H9 (cell line): ENCODE data around the gene ACKR3. TPM values are rescaled to one million over a fixed set of nuclear protein-coding genes. Genes with fewer than 3 reads are reported as not detected.

Source experiments
- DNase-seq: peaks from one replicate; pipeline ENCODE4 v3.0.0-alpha.2; 2017
- H2AFZ ChIP-seq: one replicate; pipeline ENCODE4 v1.6.1; 2013; ENCODE audit warnings: mild to moderate bottlenecking, low read length, control low read depth, moderate library complexity
- H2AK5ac ChIP-seq: 2 replicates; pipeline ENCODE4 v1.6.1; 2013; ENCODE audit warnings: low read length, control low read depth, mixed read lengths; ENCODE audit not compliant: insufficient read length
- H2BK120ac ChIP-seq: one replicate; pipeline ENCODE4 v1.6.1; 2013; ENCODE audit warnings: low read depth, mild to moderate bottlenecking, low read length, control low read depth, inconsistent platforms; ENCODE audit not compliant: poor library complexity, severe bottlenecking
- H2BK12ac ChIP-seq: 2 replicates; pipeline ENCODE4 v1.6.1; 2013; ENCODE audit warnings: low read length, control low read depth, mixed read lengths, low read depth; ENCODE audit not compliant: insufficient read length
- H2BK15ac ChIP-seq: 2 replicates; pipeline ENCODE4 v1.6.1; 2013; ENCODE audit warnings: low read depth, low read length, control low read depth
- H2BK20ac ChIP-seq: one replicate; pipeline ENCODE4 v1.6.1; 2013; ENCODE audit warnings: low read depth, mild to moderate bottlenecking, low read length, control low read depth, inconsistent platforms; ENCODE audit not compliant: poor library complexity, severe bottlenecking
- H2BK5ac ChIP-seq: 2 replicates; pipeline ENCODE4 v1.6.1; 2013; ENCODE audit warnings: low read length, control low read depth, mixed read lengths; ENCODE audit not compliant: insufficient read length
- H3K14ac ChIP-seq: 2 replicates; pipeline ENCODE4 v1.6.1; 2013; ENCODE audit warnings: low read length, control low read depth; ENCODE audit not compliant: insufficient read depth
- H3K18ac ChIP-seq: 2 replicates; pipeline ENCODE4 v1.6.1; 2013; ENCODE audit warnings: low read depth, mild to moderate bottlenecking, mixed read lengths, low read length, control low read depth; ENCODE audit not compliant: insufficient read length
- H3K23ac ChIP-seq: 2 replicates; pipeline ENCODE4 v1.6.1; 2013; ENCODE audit warnings: low read length, control low read depth, mixed read lengths, low read depth; ENCODE audit not compliant: insufficient read length
- H3K23me2 ChIP-seq: 2 replicates; pipeline ENCODE4 v1.6.1; 2013; ENCODE audit warnings: low read depth, mild to moderate bottlenecking, mixed read lengths, low read length, control low read depth; ENCODE audit not compliant: insufficient read length, poor library complexity, severe bottlenecking
- H3K27ac ChIP-seq: 2 replicates; pipeline ENCODE4 v1.5.1; 2013; ENCODE audit warnings: low read length, control low read depth, mixed read lengths, low read depth; ENCODE audit not compliant: insufficient read length
- H3K27me3 ChIP-seq: 2 replicates; pipeline ENCODE4 v1.6.1; 2013; ENCODE audit warnings: low read length, control low read depth, inconsistent platforms; ENCODE audit not compliant: insufficient read depth
- H3K4ac ChIP-seq: 2 replicates; pipeline ENCODE4 v1.6.1; 2013; ENCODE audit warnings: low read depth, mild to moderate bottlenecking, control low read depth, inconsistent platforms, low read length, moderate library complexity
- H3K4me1 ChIP-seq: 2 replicates; pipeline ENCODE4 v1.6.1; 2013; ENCODE audit warnings: low read length, control low read depth, inconsistent platforms; ENCODE audit not compliant: insufficient read depth
- H3K4me2 ChIP-seq: 2 replicates; pipeline ENCODE4 v1.6.1; 2013; ENCODE audit warnings: low read length, control low read depth, mixed read lengths; ENCODE audit not compliant: insufficient read length, insufficient read depth
- H3K56ac ChIP-seq: 2 replicates; pipeline ENCODE4 v1.6.1; 2013; ENCODE audit warnings: low read depth, mild to moderate bottlenecking, mixed read lengths, low read length, control low read depth; ENCODE audit not compliant: insufficient read length
- H3K79me1 ChIP-seq: 2 replicates; pipeline ENCODE4 v1.6.1; 2013; ENCODE audit warnings: low read depth, mild to moderate bottlenecking, moderate library complexity, low read length, control low read depth, inconsistent platforms; ENCODE audit not compliant: insufficient read depth, poor library complexity, severe bottlenecking
- H3K79me2 ChIP-seq: 2 replicates; pipeline ENCODE4 v1.6.1; 2013; ENCODE audit warnings: low read length, control low read depth, inconsistent platforms; ENCODE audit not compliant: insufficient read depth
- H3K9ac ChIP-seq: 2 replicates; pipeline ENCODE4 v1.6.1; 2013; ENCODE audit warnings: low read length, control low read depth, mixed read lengths; ENCODE audit not compliant: insufficient read length; ENCODE audit errors: extremely low read depth
- H3K9me3 ChIP-seq: one replicate; pipeline ENCODE4 v1.6.1; 2013; ENCODE audit warnings: low read depth, low read length, inconsistent platforms; ENCODE audit not compliant: control insufficient read depth
- H3T11ph ChIP-seq: one replicate; pipeline ENCODE4 v1.6.1; 2013; ENCODE audit warnings: mild to moderate bottlenecking, low read length, control low read depth, inconsistent platforms
- H4K20me1 ChIP-seq: one replicate; pipeline ENCODE4 v1.6.1; 2013; ENCODE audit not compliant: control insufficient read depth, insufficient read length, insufficient read depth
- H4K5ac ChIP-seq: 2 replicates; pipeline ENCODE4 v1.6.1; 2013; ENCODE audit warnings: low read depth, mild to moderate bottlenecking, mixed read lengths, low read length, control low read depth; ENCODE audit not compliant: insufficient read length
- H4K8ac ChIP-seq: replicated peaks from 2 replicates; pipeline ENCODE4 v1.6.1; 2013; ENCODE audit warnings: low read length, control low read depth, mixed read lengths, low read depth; ENCODE audit not compliant: insufficient read length
- H4K91ac ChIP-seq: 2 replicates; pipeline ENCODE4 v1.6.1; 2013; ENCODE audit warnings: low read depth, mild to moderate bottlenecking, moderate library complexity, mixed read lengths, low read length, control low read depth; ENCODE audit not compliant: insufficient read length
- H3K27ac Mint-ChIP-seq, 3 experiments: 2 replicates in 2 of 3; 3 replicates in 1 of 3; pipeline ENCODE4 v1.8.0; 2020 to 2021; ENCODE audit warnings: mixed read lengths in 3 of 3, mild to moderate bottlenecking in 1 of 3, moderate library complexity in 1 of 3
- H3K27me3 Mint-ChIP-seq: 2 replicates; pipeline ENCODE4 v1.8.0; 2021; ENCODE audit warnings: low read depth, mild to moderate bottlenecking, moderate library complexity, mixed read lengths
- H3K36me3 Mint-ChIP-seq, 3 experiments: 2 replicates in 2 of 3; 3 replicates in 1 of 3; pipeline ENCODE4 v1.8.0; 2020 to 2021; ENCODE audit warnings: low read depth in 3 of 3, mixed read lengths in 3 of 3; ENCODE audit not compliant: insufficient read depth in 1 of 3
- H3K4me1 Mint-ChIP-seq, 2 experiments: 2 replicates each; pipeline ENCODE4 v1.8.0; 2020; ENCODE audit warnings: mixed read lengths in 2 of 2
- H3K4me3 Mint-ChIP-seq, 2 experiments: 2 replicates in 1 of 2; 3 replicates in 1 of 2; pipeline ENCODE4 v1.8.0; 2020 to 2021; ENCODE audit warnings: mild to moderate bottlenecking in 2 of 2, mixed read lengths in 2 of 2, moderate library complexity in 1 of 2
- H3K9me3 Mint-ChIP-seq, 2 experiments: 2 replicates in 1 of 2; 3 replicates in 1 of 2; pipeline ENCODE4 v1.8.0; 2020; ENCODE audit warnings: mild to moderate bottlenecking in 2 of 2, mixed read lengths in 2 of 2, moderate library complexity in 1 of 2
- WGBS: extraction: QIAGEN DNeasy Blood & Tissue Kit; methylation state at CpG from one replicate; pipeline ENCODE4 v1.1.7; 2013; ENCODE audit warnings: missing lambda C conversion rate, low lambda C conversion rate, mixed read lengths; ENCODE audit not compliant: insufficient read length; ENCODE audit errors: extremely low coverage; 5-methylcytosine and 5-hydroxymethylcytosine counted together
- total RNA-seq: library from RNA; stranded (reverse); gene quantifications from 2 replicates; pipeline ENCODE4 v1.2.1, GENCODE V29; 2021
- TF ChIP-seq, protein P1 (sequence below): fragments of 200-600 bp; sonication (generic); conservative IDR thresholded peaks from 3 replicates; pipeline ENCODE4 v1.8.0; 2021; ENCODE audit warnings: antibody characterized with exemption, mild to moderate bottlenecking

Gene ACKR3
- total RNA-seq, 1 experiment from 2014 or later: 0.44 TPM

DNA sequence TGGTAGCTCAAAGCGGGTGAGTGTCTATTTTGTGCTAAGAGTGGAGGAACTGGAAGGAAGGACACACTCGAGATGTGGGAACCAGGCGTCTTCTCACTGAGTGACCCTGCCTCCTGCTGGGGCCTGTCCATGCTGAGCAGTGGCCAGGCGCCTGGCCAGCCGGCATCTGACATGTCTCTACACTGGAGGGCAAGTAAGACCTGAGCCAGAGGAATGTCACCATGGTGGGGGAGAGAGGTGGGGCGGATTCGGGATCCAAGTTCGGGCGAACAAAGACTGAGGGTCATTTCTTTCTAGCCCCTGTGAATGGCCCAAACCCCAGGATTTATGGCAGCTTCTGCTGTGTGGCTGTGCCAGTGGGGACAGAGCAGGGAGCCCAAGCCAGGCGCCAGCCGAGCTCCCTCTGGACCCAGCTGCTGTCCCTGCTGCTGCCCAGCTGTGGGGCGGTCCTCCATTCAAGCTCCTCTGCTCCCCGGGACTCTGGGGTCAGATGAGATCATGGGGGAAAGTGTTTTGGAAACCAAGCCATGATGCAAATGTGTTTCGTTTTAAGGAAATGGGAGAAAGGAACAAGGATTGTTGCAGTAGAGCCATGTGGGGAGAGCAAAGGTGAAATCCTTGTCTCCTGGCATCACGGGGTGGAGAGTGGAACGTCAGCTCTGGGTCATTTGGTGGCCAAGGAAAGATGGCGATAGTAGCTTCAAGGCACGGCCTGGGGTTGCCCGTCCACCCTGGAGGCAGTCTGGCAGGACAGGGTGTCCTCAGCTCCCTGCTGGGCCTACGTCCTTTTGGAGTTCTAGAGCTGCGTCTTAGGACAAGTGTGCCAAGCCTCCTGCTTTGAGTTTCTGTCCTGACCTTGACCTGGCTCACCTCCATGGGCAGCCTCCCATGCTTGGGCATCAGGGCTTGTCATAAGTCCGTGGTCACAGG, 8.1 kb downstream of the ACKR3 start:
- Histone ChIP-seq H3K27ac (no peak overlapping the region), H4K8ac (no peak overlapping the region), H3K18ac (no peak overlapping the region), H2BK12ac (no peak overlapping the region), H3T11ph (no peak overlapping the region), H4K5ac (no peak overlapping the region), H3K79me2 (no peaks in the 10 kb centered on the region), H3K56ac (no peak overlapping the region), H2BK15ac (no peak overlapping the region), H3K23ac (no peak overlapping the region), H2BK120ac (no peak overlapping the region), H3K4me2 (no peak overlapping the region), H3K9ac (no peak overlapping the region), H3K27me3 (no peaks in the 10 kb centered on the region), H2AFZ (no peak overlapping the region), H2AK5ac (no peak overlapping the region), H3K4me1 (0 out of 2 replicates have a peak, but pooled peaks cover 2% of the 10 kb centered on the region), H3K14ac (peak overlapping the region; percentile 19; the same call in 1 of the 2 replicates), H2BK20ac (no peak overlapping the region), H3K9me3 (no peaks in the 10 kb centered on the region), H2BK5ac (no peak overlapping the region), H3K4ac (no peak overlapping the region), H3K23me2 (no peaks in the 10 kb centered on the region), H4K20me1 (no peaks in the 10 kb centered on the region), H3K79me1 (no peaks in the 10 kb centered on the region), H4K91ac (no peak overlapping the region)
- no peaks in the 10 kb centered on the region for H3K9me3 Mint-ChIP-seq
- no CpG with 5 or more reads among the region's 22 CpGs for WGBS
- H3K27ac Mint-ChIP-seq: peak overlapping the region in 1 of 3 experiments; percentile 72; a peak in 2 of 7 replicates
- TF ChIP-seq, protein P1, sequence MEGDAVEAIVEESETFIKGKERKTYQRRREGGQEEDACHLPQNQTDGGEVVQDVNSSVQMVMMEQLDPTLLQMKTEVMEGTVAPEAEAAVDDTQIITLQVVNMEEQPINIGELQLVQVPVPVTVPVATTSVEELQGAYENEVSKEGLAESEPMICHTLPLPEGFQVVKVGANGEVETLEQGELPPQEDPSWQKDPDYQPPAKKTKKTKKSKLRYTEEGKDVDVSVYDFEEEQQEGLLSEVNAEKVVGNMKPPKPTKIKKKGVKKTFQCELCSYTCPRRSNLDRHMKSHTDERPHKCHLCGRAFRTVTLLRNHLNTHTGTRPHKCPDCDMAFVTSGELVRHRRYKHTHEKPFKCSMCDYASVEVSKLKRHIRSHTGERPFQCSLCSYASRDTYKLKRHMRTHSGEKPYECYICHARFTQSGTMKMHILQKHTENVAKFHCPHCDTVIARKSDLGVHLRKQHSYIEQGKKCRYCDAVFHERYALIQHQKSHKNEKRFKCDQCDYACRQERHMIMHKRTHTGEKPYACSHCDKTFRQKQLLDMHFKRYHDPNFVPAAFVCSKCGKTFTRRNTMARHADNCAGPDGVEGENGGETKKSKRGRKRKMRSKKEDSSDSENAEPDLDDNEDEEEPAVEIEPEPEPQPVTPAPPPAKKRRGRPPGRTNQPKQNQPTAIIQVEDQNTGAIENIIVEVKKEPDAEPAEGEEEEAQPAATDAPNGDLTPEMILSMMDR: no peak
- DNase-seq: no peak
- peaks cover 45 to 52% of the 10 kb centered on the region in 2 experiments for H3K4me1 Mint-ChIP-seq
- no peaks in the 10 kb centered on the region; the same call in 1 of the 2 replicates for H3K27me3 Mint-ChIP-seq
- H3K36me3 Mint-ChIP-seq: peaks cover 2 to 12% (median 10%) of the 10 kb centered on the region in 3 experiments; a peak in 5 of 7 replicates
- H3K4me3 Mint-ChIP-seq: no peak overlapping the region
